Stomach smooth muscle (tissue), 2 donors: ENCODE measurements around the gene NOXRED1.

Source experiments
- H3K27ac ChIP-seq: one replicate; pipeline ENCODE4 v1.7.0; 2013; ENCODE audit warnings: mild to moderate bottlenecking, low read length, inconsistent platforms
- H3K27me3 ChIP-seq, 2 donors: one replicate each; pipeline ENCODE4 v1.7.0; 2013; ENCODE audit warnings: low read length in 2 of 2; ENCODE audit not compliant: insufficient read depth in 2 of 2, control insufficient read depth in 1 of 2
- H3K36me3 ChIP-seq, 2 donors: one replicate each; pipeline ENCODE4 v1.7.0; 2013; ENCODE audit warnings: low read length in 2 of 2; ENCODE audit not compliant: control insufficient read depth in 2 of 2, insufficient read depth in 2 of 2
- H3K4me1 ChIP-seq: one replicate; pipeline ENCODE4 v1.7.0; 2013; ENCODE audit warnings: low read length; ENCODE audit not compliant: control insufficient read depth, insufficient read depth
- H3K4me3 ChIP-seq, 2 donors: one replicate each; pipeline ENCODE4 v1.7.0; 2013; ENCODE audit warnings: low read length in 2 of 2
- H3K9ac ChIP-seq, 2 donors: one replicate each; pipeline ENCODE4 v1.7.0; 2013; ENCODE audit warnings: low read length in 2 of 2, mild to moderate bottlenecking in 1 of 2
- H3K9me3 ChIP-seq, 2 donors: one replicate each; pipeline ENCODE4 v1.7.0; 2013; ENCODE audit warnings: low read length in 2 of 2; ENCODE audit not compliant: control insufficient read depth in 2 of 2
- donor health status: healthy.
- donor health status: Pancreatic carcinoma.

NOXRED1 gene

DNA sequence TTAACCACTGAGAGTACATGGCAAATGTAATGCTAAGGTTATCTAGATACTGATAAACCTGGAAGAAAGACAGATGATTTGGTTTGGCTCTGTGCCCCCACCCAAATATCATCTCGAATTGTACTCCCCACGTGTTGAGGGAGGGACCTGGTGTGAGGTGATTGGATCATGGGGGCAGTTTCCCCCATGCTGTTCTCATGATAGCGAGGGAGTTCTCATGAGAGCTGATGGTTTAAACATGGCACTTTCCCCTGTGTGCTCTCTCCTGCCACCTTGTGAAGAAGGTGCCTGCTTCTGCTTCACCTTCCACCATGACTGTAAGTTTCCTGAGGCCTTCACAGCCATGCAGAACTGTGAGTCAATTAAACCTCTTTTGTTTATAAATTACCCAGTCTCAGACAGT lies 14.2 kb downstream of the NOXRED1 start:
- no peaks in the 10 kb centered on the region for H3K27me3 ChIP-seq
- H3K27ac ChIP-seq: no peak overlapping the region
- H3K36me3 ChIP-seq: no peaks in the 10 kb centered on the region
- H3K4me1 ChIP-seq: no peaks in the 10 kb centered on the region
- no peak overlapping the region for H3K9ac ChIP-seq
- H3K9me3 ChIP-seq: no peaks in the 10 kb centered on the region
- H3K4me3 ChIP-seq: no peak overlapping the region

DNA sequence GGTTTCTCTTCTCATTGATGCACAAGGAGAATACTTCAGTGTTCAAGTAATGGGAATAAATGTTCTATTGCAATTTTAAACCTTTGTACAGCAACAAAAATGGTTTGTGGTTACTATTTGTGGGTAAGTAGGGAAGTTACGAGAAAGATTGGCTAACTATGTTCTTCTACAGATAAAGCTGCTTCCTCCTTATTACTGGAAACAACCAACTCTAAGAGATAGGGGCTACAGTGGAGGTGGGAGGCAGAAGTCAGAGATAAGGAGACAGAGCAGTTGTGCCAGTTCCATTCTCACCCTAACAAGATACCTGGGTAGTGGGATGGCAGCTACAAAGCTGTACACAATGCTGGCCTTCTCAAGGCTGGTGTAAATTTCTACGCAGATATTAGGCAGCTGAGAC lies 16.2 kb downstream of the NOXRED1 start:
- no peak overlapping the region for H3K9ac ChIP-seq
- no peak overlapping the region for H3K4me3 ChIP-seq

GRCh38 chr14:77406718-77407117 lies 16.6 kb downstream of the NOXRED1 start:
- H3K4me3 ChIP-seq: no peak overlapping the region
- H3K27ac ChIP-seq: no peak overlapping the region
- H3K9me3 ChIP-seq: no peaks in the 10 kb centered on the region
- H3K27me3 ChIP-seq: no peaks in the 10 kb centered on the region
- H3K36me3 ChIP-seq: no peaks in the 10 kb centered on the region
- no peak overlapping the region for H3K9ac ChIP-seq
- H3K4me1 ChIP-seq: no peaks in the 10 kb centered on the region

More for the DNA sequence above, 16.2 kb downstream of the NOXRED1 start:
- Histone ChIP-seq H3K27me3 (no peaks in the 10 kb centered on the region), H3K9me3 (no peaks in the 10 kb centered on the region), H3K4me1 (no peaks in the 10 kb centered on the region), H3K36me3 (no peaks in the 10 kb centered on the region), H3K27ac (no peak overlapping the region)

- no peaks in the 10 kb centered on the region for H3K9me3 ChIP-seq
- H3K4me3 ChIP-seq: no peak overlapping the region
- no peak overlapping the region for H3K27ac ChIP-seq
Measured at GRCh38 chr14:77406086-77406485, 17.2 kb downstream of the NOXRED1 start.

DNA sequence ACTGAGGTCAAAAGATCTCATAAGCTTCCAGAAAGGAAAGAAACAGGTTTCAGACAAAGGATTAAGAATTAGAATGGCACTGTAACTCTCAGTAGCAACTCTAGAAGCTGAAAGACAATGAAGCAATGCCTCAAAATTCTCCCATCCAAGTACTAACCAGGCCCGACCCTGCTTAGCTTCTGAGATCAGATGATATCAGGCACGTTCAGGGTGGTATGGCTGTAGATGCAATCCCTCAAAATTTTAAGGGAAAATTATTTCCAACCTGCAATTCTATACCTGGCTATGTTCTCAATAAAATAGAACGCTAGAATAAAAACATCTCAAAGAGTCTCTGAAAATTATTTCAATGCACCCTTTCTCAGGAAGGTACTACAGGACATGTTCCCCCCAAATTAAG lies 19.6 kb downstream of the NOXRED1 start:
- Histone ChIP-seq H3K9ac (no peak overlapping the region), H3K9me3 (no peaks in the 10 kb centered on the region), H3K27me3 (no peaks in the 10 kb centered on the region), H3K4me3 (no peak overlapping the region), H3K27ac (no peak overlapping the region), H3K4me1 (no peaks in the 10 kb centered on the region), H3K36me3 (no peaks in the 10 kb centered on the region)

More at GRCh38 chr14:77406086-77406485, 17.2 kb downstream of the NOXRED1 start:
- no peak overlapping the region for H3K9ac ChIP-seq
- H3K4me1 ChIP-seq: no peaks in the 10 kb centered on the region
- H3K36me3 ChIP-seq: no peaks in the 10 kb centered on the region
- H3K27me3 ChIP-seq: no peaks in the 10 kb centered on the region

GRCh38 chr14:77400216-77400615 lies 23.1 kb downstream of the NOXRED1 start:
- H3K36me3 ChIP-seq: no peaks in the 10 kb centered on the region
- no peak overlapping the region for H3K4me3 ChIP-seq
- no peak overlapping the region for H3K9ac ChIP-seq
- H3K4me1 ChIP-seq: no peaks in the 10 kb centered on the region
- no peaks in the 10 kb centered on the region for H3K27me3 ChIP-seq
- no peak overlapping the region for H3K27ac ChIP-seq
- no peaks in the 10 kb centered on the region for H3K9me3 ChIP-seq

- Histone ChIP-seq H3K36me3 (no peaks in the 10 kb centered on the region), H3K9ac (no peak overlapping the region), H3K4me3 (no peak overlapping the region), H3K27ac (no peak overlapping the region), H3K4me1 (no peaks in the 10 kb centered on the region), H3K27me3 (no peaks in the 10 kb centered on the region), H3K9me3 (no peaks in the 10 kb centered on the region)
Measured at GRCh38 chr14:77390188-77390587, 33.1 kb downstream of the NOXRED1 start.

GRCh38 chr14:77378701-77379100 lies 44.6 kb downstream of the NOXRED1 start:
- no peaks in the 10 kb centered on the region for H3K9me3 ChIP-seq
- H3K27ac ChIP-seq: no peak overlapping the region
- peaks cover 13% of the 10 kb centered on the region for H3K4me1 ChIP-seq
- H3K9ac ChIP-seq: no peak overlapping the region
- no peaks in the 10 kb centered on the region for H3K27me3 ChIP-seq
- H3K36me3 ChIP-seq: no peaks in the 10 kb centered on the region
- no peak overlapping the region for H3K4me3 ChIP-seq

- Histone ChIP-seq H3K4me3 (peak overlapping the region; percentile 86 to 91), H3K9ac (peak overlapping the region; percentile 73 to 88), H3K27ac (peak overlapping the region; percentile 66), H3K36me3 (no peaks in the 10 kb centered on the region), H3K4me1 (peaks cover 13% of the 10 kb centered on the region), H3K9me3 (no peaks in the 10 kb centered on the region), H3K27me3 (no peaks in the 10 kb centered on the region)
Measured at GRCh38 chr14:77377502-77377844, 45.9 kb downstream of the NOXRED1 start.

DNA sequence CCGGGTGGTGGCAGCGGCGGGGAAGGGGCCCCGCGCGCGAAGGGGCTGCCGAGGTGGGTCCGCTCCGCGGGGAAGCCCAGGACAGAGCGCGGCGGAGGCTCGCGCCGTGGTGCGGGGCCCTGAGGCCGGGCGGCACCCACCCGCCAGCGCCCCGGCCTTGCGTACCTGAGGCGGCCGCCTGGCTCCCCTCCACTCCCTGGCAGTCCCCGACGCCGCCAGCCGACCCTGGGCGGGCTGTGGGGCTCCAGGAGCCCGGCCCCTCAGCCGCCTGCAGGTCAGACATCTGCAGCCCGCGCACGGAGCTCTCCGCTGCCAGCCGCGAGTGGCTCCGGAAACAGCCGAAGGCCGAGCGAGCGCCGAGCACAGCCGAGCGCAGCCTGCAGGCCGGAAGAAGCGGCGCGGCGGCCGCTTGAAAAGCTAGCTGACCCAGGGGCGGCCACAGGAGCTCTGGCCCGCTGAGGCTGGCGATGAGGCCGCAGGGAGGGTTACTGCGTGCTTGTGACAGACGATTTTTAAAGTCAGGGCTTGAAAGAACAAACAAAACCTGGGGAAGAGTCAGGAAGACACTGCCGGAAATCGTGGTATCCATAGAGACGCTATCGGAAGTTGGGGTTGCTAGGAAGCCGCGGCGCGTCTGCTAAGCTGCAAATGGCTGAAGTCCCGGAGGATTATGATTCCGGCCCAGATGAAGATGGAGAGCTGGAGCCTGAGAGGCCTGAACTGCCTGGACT lies 46.4 kb downstream of the NOXRED1 start, which contains the start of the genes SAMD15 and TMED8:
Gene SAMD15 (plus strand): TSS at position 609 of the 731 bp plus-strand sequence. CDS start 40 bp downstream, at position 649.
Gene TMED8 (minus strand): TSS at position 324 of the 731 bp plus-strand sequence. CDS start 41 bp downstream, at position 283.
- no peaks in the 10 kb centered on the region for H3K9me3 ChIP-seq
- peak within 1 kb of the TSS; percentile 66 for H3K27ac ChIP-seq
- no peaks in the 10 kb centered on the region for H3K27me3 ChIP-seq
- H3K9ac ChIP-seq: peak within 1 kb of the TSS; percentile 82 to 88
- no peaks in the 10 kb centered on the region for H3K36me3 ChIP-seq
- H3K4me1 ChIP-seq: peaks cover 13% of the 10 kb centered on the region
- H3K4me3 ChIP-seq: peak within 1 kb of the TSS; percentile 86 to 91
